Activated CD4-positive, alpha-beta T cell treated with anti-CD3 and anti-CD28 coated beads, Interleukin-2, amount 10 ng/mL, durations not matched to agents 7 days and 5 days (primary cell): ENCODE measurements around the gene TAOK3. TPM values are rescaled to one million over a fixed set of nuclear protein-coding genes. Genes with fewer than 3 reads are reported as not detected.
A peak's percentile ranks its signal among the peaks of the same experiment; 100 is the strongest.

Experiments used
- CTCF ChIA-PET: fragments of 350-600 bp; sonication (Branson Sonifier 250); formaldehyde crosslinking; loops from one replicate; lab custom pipeline; 2021; ENCODE audit warnings: antibody characterized with exemption; lab: Charles Lee
- POLR2A ChIA-PET: fragments of 350-600 bp; sonication (Branson Sonifier 250); formaldehyde crosslinking; loops from one replicate; lab custom pipeline; 2021; ENCODE audit warnings: antibody characterized with exemption; lab: Charles Lee
- DNase-seq: peaks from one replicate; pipeline ENCODE4 v3.0.0-alpha.2; 2020
- H3K27ac Mint-ChIP-seq: one replicate; pipeline ENCODE4 v1.8.0; 2021; ENCODE audit warnings: mild to moderate bottlenecking, moderate library complexity, mixed read lengths
- H3K27me3 Mint-ChIP-seq: one replicate; pipeline ENCODE4 v1.8.0; 2021; ENCODE audit warnings: mixed read lengths
- H3K36me3 Mint-ChIP-seq: one replicate; pipeline ENCODE4 v1.8.0; 2021; ENCODE audit warnings: low read depth, mixed read lengths
- H3K4me1 Mint-ChIP-seq: one replicate; pipeline ENCODE4 v1.8.0; 2021; ENCODE audit warnings: mixed read lengths
- H3K4me3 Mint-ChIP-seq: one replicate; pipeline ENCODE4 v1.8.0; 2021; ENCODE audit warnings: mild to moderate bottlenecking, moderate library complexity, mixed read lengths
- H3K9me3 Mint-ChIP-seq: one replicate; pipeline ENCODE4 v1.8.0; 2021; ENCODE audit warnings: mixed read lengths
- total RNA-seq, 2 experiments: library from RNA; stranded (reverse); gene quantifications; one replicate each; pipeline ENCODE4 v1.2.3, GENCODE V29; 2021

The TAOK3 gene
- total RNA-seq, 2 experiments from 2014 or later: 52.5 to 63.3 TPM

GRCh38 chr12:118175823-118176447 lies 196.8 kb downstream of the TAOK3 start:
- no peak overlapping the region for H3K4me3 Mint-ChIP-seq
- no peak overlapping the region for H3K27ac Mint-ChIP-seq
- no peaks in the 10 kb centered on the region for H3K9me3 Mint-ChIP-seq
- ChIA-PET POLR2A (no interaction called here), CTCF (interaction anchor here (1.0 to 2.1 kb wide), 4 partner anchors 8 to 200 kb away, joined by 3 to 9 read pairs (median 3); partner anchors contain the start of gene SUDS3)
- no peaks in the 10 kb centered on the region for H3K27me3 Mint-ChIP-seq
- H3K4me1 Mint-ChIP-seq: no peaks in the 10 kb centered on the region
- DNase-seq: no peak
- H3K36me3 Mint-ChIP-seq: peaks cover 39% of the 10 kb centered on the region

- DNase-seq: no peak
- Mint-ChIP-seq H3K9me3 (no peaks in the 10 kb centered on the region), H3K27me3 (no peaks in the 10 kb centered on the region), H3K4me3 (no peak overlapping the region), H3K27ac (no peak overlapping the region), H3K4me1 (peaks cover 23% of the 10 kb centered on the region), H3K36me3 (peaks cover 50% of the 10 kb centered on the region)
- ChIA-PET POLR2A (no interaction called here), CTCF (interaction anchor here (0.6 to 3.2 kb wide), 5 partner anchors 10 to 745 kb away, joined by 3 to 14 read pairs (median 3); partner anchors contain the start of gene SUDS3)
Observed at GRCh38 chr12:118166946-118167345, 205.8 kb downstream of the TAOK3 start.

- Mint-ChIP-seq H3K27me3 (no peaks in the 10 kb centered on the region), H3K4me3 (no peak overlapping the region), H3K9me3 (no peaks in the 10 kb centered on the region), H3K27ac (peak overlapping the region; percentile 25), H3K4me1 (peaks cover 21% of the 10 kb centered on the region), H3K36me3 (peaks cover 52% of the 10 kb centered on the region)
- POLR2A ChIA-PET: no interaction called here
- CTCF ChIA-PET: interaction anchor here (0.6 to 1.5 kb wide), 5 partner anchors 10 to 1065 kb away, joined by 3 to 4 read pairs (median 3); partner anchors contain the start of gene TESC
- peak; percentile 17 for DNase-seq
Observed at GRCh38 chr12:118164798-118165486, 207.8 kb downstream of the TAOK3 start.

- CTCF ChIA-PET: interaction anchor here (0.8 to 1.9 kb wide), 2 partner anchors 21 to 25 kb away, joined by 3 to 5 read pairs; no protein-coding TSS in a partner anchor
Observed at GRCh38 chr12:118160536-118160935, 212.2 kb downstream of the TAOK3 start.

DNA sequence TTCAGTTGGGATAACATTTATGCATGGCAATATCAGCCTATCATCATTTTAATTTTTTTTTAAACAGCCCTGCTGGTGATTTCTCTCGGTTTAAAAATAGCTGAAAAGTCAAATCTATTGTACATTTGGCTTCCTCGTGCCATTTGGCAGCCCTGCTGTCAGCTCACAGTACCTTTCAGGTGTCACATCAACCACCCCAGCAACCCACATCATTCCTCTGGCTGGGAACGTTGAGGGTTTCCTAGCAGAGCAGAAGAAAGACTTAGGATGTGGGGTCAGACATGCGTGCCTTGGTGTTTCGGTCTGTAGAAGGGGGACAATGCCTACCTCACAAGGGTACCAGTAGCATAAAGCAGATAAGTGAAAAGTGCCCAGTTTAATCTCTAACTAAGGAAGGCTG lies 221.0 kb downstream of the TAOK3 start:
- POLR2A ChIA-PET: interaction anchor here (0.6 kb wide), 1 partner anchor 1508 kb away, joined by 3 read pairs; no protein-coding TSS in a partner anchor
- no peak overlapping the region for H3K27ac Mint-ChIP-seq
- no peaks in the 10 kb centered on the region for H3K27me3 Mint-ChIP-seq
- CTCF ChIA-PET: interaction anchor here (0.7 kb wide), 1 partner anchor 7 kb away, joined by 3 read pairs; no protein-coding TSS in a partner anchor
- peaks cover 23% of the 10 kb centered on the region for H3K36me3 Mint-ChIP-seq
- H3K4me3 Mint-ChIP-seq: no peak overlapping the region
- DNase-seq: no peak
- H3K9me3 Mint-ChIP-seq: no peaks in the 10 kb centered on the region
- H3K4me1 Mint-ChIP-seq: no peaks in the 10 kb centered on the region

More at GRCh38 chr12:118160536-118160935, 212.2 kb downstream of the TAOK3 start:
- POLR2A ChIA-PET: no interaction called here
- H3K9me3 Mint-ChIP-seq: no peaks in the 10 kb centered on the region
- DNase-seq: no peak
- no peak overlapping the region for H3K27ac Mint-ChIP-seq
- H3K36me3 Mint-ChIP-seq: peaks cover 33% of the 10 kb centered on the region
- no peak overlapping the region for H3K4me3 Mint-ChIP-seq
- H3K4me1 Mint-ChIP-seq: peaks cover 11% of the 10 kb centered on the region
- H3K27me3 Mint-ChIP-seq: no peaks in the 10 kb centered on the region

- Mint-ChIP-seq H3K4me1 (no peaks in the 10 kb centered on the region), H3K27ac (peak overlapping the region; percentile 31), H3K4me3 (no peak overlapping the region), H3K36me3 (peaks cover 26% of the 10 kb centered on the region), H3K27me3 (no peaks in the 10 kb centered on the region), H3K9me3 (no peaks in the 10 kb centered on the region)
- DNase-seq: no peak
- ChIA-PET CTCF (no interaction called here), POLR2A (no interaction called here)
Observed at GRCh38 chr12:118150625-118151024, 222.1 kb downstream of the TAOK3 start.

- Mint-ChIP-seq H3K27ac (no peak overlapping the region), H3K9me3 (no peaks in the 10 kb centered on the region), H3K4me1 (peaks cover 2% of the 10 kb centered on the region), H3K27me3 (no peaks in the 10 kb centered on the region), H3K4me3 (no peak overlapping the region), H3K36me3 (peaks cover 41% of the 10 kb centered on the region)
- CTCF ChIA-PET: no interaction called here
- no peak for DNase-seq
- POLR2A ChIA-PET: no interaction called here
Observed at GRCh38 chr12:118148287-118148686, 224.4 kb downstream of the TAOK3 start.

DNA sequence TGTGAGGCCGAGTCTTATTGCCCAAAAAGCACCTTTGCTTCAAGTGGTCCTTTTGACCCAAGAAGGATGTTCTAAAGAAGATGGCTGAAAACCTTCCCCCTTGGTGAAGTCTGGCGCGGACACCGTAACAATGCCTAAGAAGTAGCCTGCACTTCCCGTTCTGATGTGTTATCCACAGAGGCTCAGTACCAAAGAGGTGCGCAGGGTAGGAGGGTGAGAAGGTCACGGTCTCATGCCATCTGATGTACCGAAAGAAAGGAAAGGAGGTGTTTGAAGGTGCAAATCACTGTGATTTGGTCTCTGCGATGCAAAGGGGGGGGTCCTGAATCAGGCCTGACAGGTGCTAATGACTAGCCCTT lies 226.9 kb downstream of the TAOK3 start:
- Mint-ChIP-seq H3K27me3 (no peaks in the 10 kb centered on the region), H3K36me3 (peaks cover 42% of the 10 kb centered on the region), H3K27ac (no peak overlapping the region), H3K4me3 (no peak overlapping the region), H3K4me1 (peaks cover 2% of the 10 kb centered on the region), H3K9me3 (no peaks in the 10 kb centered on the region)
- CTCF ChIA-PET: no interaction called here
- DNase-seq: no peak
- POLR2A ChIA-PET: no interaction called here

- peaks cover 44% of the 10 kb centered on the region for H3K36me3 Mint-ChIP-seq
- no peak overlapping the region for H3K4me3 Mint-ChIP-seq
- peak overlapping the region; percentile 19 for H3K27ac Mint-ChIP-seq
- H3K27me3 Mint-ChIP-seq: no peaks in the 10 kb centered on the region
- ChIA-PET POLR2A (no interaction called here), CTCF (no interaction called here)
- no peaks in the 10 kb centered on the region for H3K9me3 Mint-ChIP-seq
- peaks cover 2% of the 10 kb centered on the region for H3K4me1 Mint-ChIP-seq
- DNase-seq: no peak
Observed at GRCh38 chr12:118145113-118145797, 227.5 kb downstream of the TAOK3 start.

- DNase-seq: no peak
- Mint-ChIP-seq H3K4me1 (peaks cover 2% of the 10 kb centered on the region), H3K27me3 (no peaks in the 10 kb centered on the region), H3K9me3 (no peaks in the 10 kb centered on the region), H3K36me3 (peaks cover 50% of the 10 kb centered on the region), H3K27ac (no peak overlapping the region), H3K4me3 (no peak overlapping the region)
- CTCF ChIA-PET: interaction anchor here (0.6 kb wide), 1 partner anchor 17 kb away, joined by 3 read pairs; no protein-coding TSS in a partner anchor
- POLR2A ChIA-PET: no interaction called here
Observed at GRCh38 chr12:118144499-118144898, 228.2 kb downstream of the TAOK3 start.

DNA sequence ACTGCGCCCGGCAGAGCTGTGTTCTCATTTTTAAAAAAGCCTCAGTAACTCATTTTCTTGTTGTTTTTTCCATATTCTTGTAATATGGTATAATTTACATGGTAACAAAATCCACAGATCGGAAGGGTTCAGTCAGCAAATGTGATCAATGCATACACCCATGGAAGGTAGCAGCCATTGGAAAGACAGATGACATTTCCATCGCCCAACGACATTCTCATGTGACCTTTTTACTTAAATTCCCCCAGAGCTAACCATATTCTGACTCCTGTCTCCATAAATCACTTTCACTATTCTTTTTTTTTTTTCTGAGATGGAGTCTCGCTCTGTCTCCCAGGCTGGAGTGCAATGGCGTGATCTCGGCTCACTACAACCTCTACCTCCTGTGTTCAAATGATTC lies 231.9 kb downstream of the TAOK3 start:
- ChIA-PET CTCF (interaction anchor here (0.6 to 2.6 kb wide), 4 partner anchors 9 to 235 kb away, joined by 3 to 12 read pairs (median 5); partner anchors contain the start of gene SUDS3), POLR2A (no interaction called here)
- Mint-ChIP-seq H3K27me3 (no peaks in the 10 kb centered on the region), H3K4me1 (peaks cover 17% of the 10 kb centered on the region), H3K9me3 (no peaks in the 10 kb centered on the region), H3K27ac (no peak overlapping the region), H3K36me3 (peaks cover 52% of the 10 kb centered on the region), H3K4me3 (no peak overlapping the region)
- no peak for DNase-seq

DNA sequence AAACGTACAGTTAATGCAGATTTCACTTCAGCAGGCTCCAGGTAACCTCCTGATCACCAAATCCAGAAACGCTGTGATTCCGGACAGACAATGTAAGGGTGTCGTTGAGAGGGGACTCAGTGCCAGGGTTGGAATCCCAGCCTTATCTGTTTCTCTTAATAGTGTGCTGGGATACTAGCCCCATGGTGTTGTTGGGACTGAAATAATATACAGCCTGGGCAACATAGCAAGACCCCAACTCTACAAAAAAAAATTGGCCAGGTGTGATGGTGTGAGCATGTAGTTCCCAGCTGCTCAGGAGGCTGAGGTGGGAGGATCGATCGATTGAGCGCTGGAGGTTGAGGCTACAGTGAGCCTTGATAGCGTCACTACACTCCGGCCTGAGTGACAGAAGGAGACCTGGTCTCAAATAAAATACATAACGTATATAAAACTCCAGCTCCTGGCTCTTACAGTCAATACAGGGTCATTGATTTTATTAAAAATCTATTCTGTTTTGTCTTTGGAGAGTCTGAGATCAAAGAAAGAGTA lies 235.5 kb downstream of the TAOK3 start:
- Mint-ChIP-seq H3K36me3 (peaks cover 33% of the 10 kb centered on the region), H3K27me3 (no peaks in the 10 kb centered on the region), H3K4me3 (peak overlapping the region; percentile 91), H3K4me1 (peaks cover 26% of the 10 kb centered on the region), H3K27ac (peak overlapping the region; percentile 91), H3K9me3 (no peaks in the 10 kb centered on the region)
- ChIA-PET POLR2A (no interaction called here), CTCF (interaction anchor here (1.0 to 1.9 kb wide), 4 partner anchors 10 to 240 kb away, joined by 3 to 7 read pairs (median 4); partner anchors contain the start of gene SUDS3)
- no peak for DNase-seq
